Measurements from ENCODE around the gene MAD1L1.
"Not testable (repeated sequence)": the region's sequence is repeated elsewhere in the genome, so short reads cannot be mapped to it uniquely, and the experiment has no call there.

Gene MAD1L1

GRCh38 chr7:1886361-1887064 lies 346.2 kb downstream of the MAD1L1 start:
- DNase-seq (ENCODE audit: low read depth in 2 of 2): no peak

GRCh38 chr7:1885465-1886226 lies 347.1 kb downstream of the MAD1L1 start:
- no peak for DNase-seq (ENCODE audit: low read depth in 2 of 2)

- DNase-seq (ENCODE audit: low read depth in 2 of 2): no peak
Observed at GRCh38 chr7:1884583-1885350, 348.0 kb downstream of the MAD1L1 start.

- no peak for DNase-seq (ENCODE audit: low read depth in 2 of 2)
Observed at GRCh38 chr7:1883834-1884582, 348.7 kb downstream of the MAD1L1 start.

GRCh38 chr7:1883031-1883761 lies 349.5 kb downstream of the MAD1L1 start:
- no peak for DNase-seq (ENCODE audit: low read depth in 2 of 2)

GRCh38 chr7:1882451-1882850 lies 350.3 kb downstream of the MAD1L1 start:
- DNase-seq (ENCODE audit: low read depth in 2 of 2): no peak

- no peak for DNase-seq (ENCODE audit: low read depth in 2 of 2)
Observed at GRCh38 chr7:1881946-1882345, 350.8 kb downstream of the MAD1L1 start.

GRCh38 chr7:1876641-1877040 lies 356.1 kb downstream of the MAD1L1 start:
- not testable (repeated sequence) for DNase-seq (ENCODE audit: low read depth in 2 of 2)

- not testable (repeated sequence) for DNase-seq (ENCODE audit: low read depth in 2 of 2)
Observed at GRCh38 chr7:1875392-1876199, 357.1 kb downstream of the MAD1L1 start.

GRCh38 chr7:1874590-1875391 lies 358.0 kb downstream of the MAD1L1 start:
- DNase-seq (ENCODE audit: low read depth in 2 of 2): not testable (repeated sequence)

GRCh38 chr7:1873857-1874589 lies 358.7 kb downstream of the MAD1L1 start:
- DNase-seq (ENCODE audit: low read depth in 2 of 2): no peak

GRCh38 chr7:1873421-1873820 lies 359.3 kb downstream of the MAD1L1 start:
- no peak for DNase-seq (ENCODE audit: low read depth in 2 of 2)

- no peak for DNase-seq (ENCODE audit: low read depth in 2 of 2)
Observed at GRCh38 chr7:1873070-1873405, 359.7 kb downstream of the MAD1L1 start.

- DNase-seq (ENCODE audit: low read depth in 2 of 2): no peak
Observed at GRCh38 chr7:1872191-1873069, 360.3 kb downstream of the MAD1L1 start.

- DNase-seq (ENCODE audit: low read depth in 2 of 2): no peak
Observed at GRCh38 chr7:1869452-1870130, 363.2 kb downstream of the MAD1L1 start.

GRCh38 chr7:1868516-1869165 lies 364.1 kb downstream of the MAD1L1 start:
- DNase-seq (ENCODE audit: low read depth in 2 of 2): no peak

All from stimulated activated CD8-positive, alpha-beta memory T cell treated with anti-CD3 and anti-CD28 coated beads, Interleukin-15, amount 100 ng/mL, for 48 hours (primary cell).